GM12891 (cell line): ENCODE data around the gene PLEKHG5.

Experiments
- PAX5 ChIP-seq: IDR thresholded peaks from 2 replicates; pipeline ENCODE4 v1.6.1; 2011; ENCODE audit warnings: low read length, moderate library complexity, mild to moderate bottlenecking; ENCODE audit not compliant: insufficient read depth, severe bottlenecking
- POLR2A ChIP-seq: IDR thresholded peaks from 2 replicates; pipeline ENCODE4 v1.6.1; 2011; ENCODE audit warnings: low read depth, low read length, control low read depth
- POLR2AphosphoS5 ChIP-seq: IDR thresholded peaks from 2 replicates; pipeline ENCODE4 v1.6.1; 2011; ENCODE audit warnings: low read depth, low read length, control low read depth
- SPI1 ChIP-seq: IDR thresholded peaks from 2 replicates; pipeline ENCODE4 v1.6.1; 2011; ENCODE audit warnings: low read depth, low read length, control low read depth

DNA sequence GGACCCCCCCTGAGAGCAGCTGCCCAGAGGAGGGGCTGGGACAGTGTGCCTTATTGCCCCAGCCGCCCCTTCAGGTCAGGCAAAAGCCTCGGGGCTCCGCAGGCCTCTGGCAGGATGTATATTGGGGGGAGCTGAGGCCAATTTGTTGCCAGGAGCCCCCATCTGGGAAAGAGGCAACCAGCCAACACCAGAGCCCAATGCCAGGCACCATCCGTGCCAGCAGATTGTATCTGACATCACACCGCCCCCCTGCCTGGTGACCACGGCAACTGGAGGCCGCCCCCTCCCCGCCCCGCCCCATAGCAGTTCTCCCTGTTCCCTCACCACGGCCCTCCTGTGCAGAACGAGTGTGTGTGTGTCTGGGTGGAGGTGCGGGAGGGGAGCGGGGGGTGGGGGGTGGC is 3.6 kb upstream of the PLEKHG5 start:
- TF ChIP-seq POLR2A = no peak
- no peak for TF ChIP-seq POLR2AphosphoS5
- no peak for TF ChIP-seq SPI1
- no peak for TF ChIP-seq PAX5
